Muscle of leg (tissue), 11 donors: ENCODE measurements around the gene DHX36. TPM values are rescaled to one million over a fixed set of nuclear protein-coding genes. Genes with fewer than 3 reads are reported as not detected.

Experiments
- DNase-seq: peaks from one replicate; pipeline ENCODE4 v3.0.0; 2013
- H3K27ac ChIP-seq: one replicate; pipeline ENCODE4 v1.5.1; 2013; ENCODE audit warnings: mild to moderate bottlenecking, low read length, control low read depth
- H3K27me3 ChIP-seq: one replicate; pipeline ENCODE4 v1.6.1; 2013; ENCODE audit warnings: low read length; ENCODE audit not compliant: control insufficient read depth, insufficient read depth
- H3K36me3 ChIP-seq: one replicate; pipeline ENCODE4 v1.6.1; 2013; ENCODE audit warnings: low read length; ENCODE audit not compliant: control insufficient read depth, insufficient read depth
- H3K4me1 ChIP-seq: one replicate; pipeline ENCODE4 v1.6.1; 2013; ENCODE audit warnings: low read length; ENCODE audit not compliant: control insufficient read depth, insufficient read depth
- H3K4me3 ChIP-seq: one replicate; pipeline ENCODE4 v1.5.1; 2013; ENCODE audit warnings: low read length, control low read depth
- H3K9me3 ChIP-seq: replicated peaks from 2 replicates; pipeline ENCODE4 v1.6.1; 2013; ENCODE audit warnings: low read depth, low read length; ENCODE audit not compliant: control insufficient read depth
- WGBS: methylation state at CpG from one replicate; pipeline ENCODE4 v1.1.5; 2013; ENCODE audit warnings: missing lambda C conversion rate; ENCODE audit not compliant: insufficient coverage; 5-methylcytosine and 5-hydroxymethylcytosine counted together
- polyA plus RNA-seq, 8 donors: library from polyadenylated mRNA; unstranded; fragments of 120-200 nt; gene quantifications; one replicate each; pipeline versions ENCODE4 v1.2.1 to v1.2.3, GENCODE V29; 2013; ENCODE audit warnings: inconsistent platforms in 1 of 8, low replicate concordance in 1 of 8; ENCODE audit not compliant: insufficient read length in 8 of 8, insufficient read depth in 1 of 8
- total RNA-seq: library from RNA; stranded (reverse); fragments of 120-200 nt; gene quantifications from one replicate; pipeline ENCODE4 v1.2.4, GENCODE V29; 2013

The DHX36 gene
- total and polyA plus RNA-seq, 9 donors, result 36.8 to 66.0 (median 46.7) TPM

GRCh38 chr3:154304116-154304786 is 20.0 kb downstream of the DHX36 start:
- DNase-seq, result no peak
- no peaks in the 10 kb centered on the region for H3K4me1 ChIP-seq
- no peak overlapping the region for H3K27ac ChIP-seq
- H3K36me3 ChIP-seq, result peaks cover 32% of the 10 kb centered on the region
- no peaks in the 10 kb centered on the region for H3K27me3 ChIP-seq
- H3K9me3 ChIP-seq, result no peaks in the 10 kb centered on the region
- no peak overlapping the region for H3K4me3 ChIP-seq

- H3K36me3 ChIP-seq, result peaks cover 33% of the 10 kb centered on the region
- no peak for DNase-seq
- no peak overlapping the region for H3K27ac ChIP-seq
- H3K4me3 ChIP-seq, result no peak overlapping the region
- no peaks in the 10 kb centered on the region for H3K9me3 ChIP-seq
- no peaks in the 10 kb centered on the region for H3K4me1 ChIP-seq
- no peaks in the 10 kb centered on the region for H3K27me3 ChIP-seq
- WGBS, result no CpG with 5 or more reads among the region's 3 CpGs
These were observed 22.7 kb downstream of the DHX36 start for GRCh38 chr3:154301561-154301960.

DNA sequence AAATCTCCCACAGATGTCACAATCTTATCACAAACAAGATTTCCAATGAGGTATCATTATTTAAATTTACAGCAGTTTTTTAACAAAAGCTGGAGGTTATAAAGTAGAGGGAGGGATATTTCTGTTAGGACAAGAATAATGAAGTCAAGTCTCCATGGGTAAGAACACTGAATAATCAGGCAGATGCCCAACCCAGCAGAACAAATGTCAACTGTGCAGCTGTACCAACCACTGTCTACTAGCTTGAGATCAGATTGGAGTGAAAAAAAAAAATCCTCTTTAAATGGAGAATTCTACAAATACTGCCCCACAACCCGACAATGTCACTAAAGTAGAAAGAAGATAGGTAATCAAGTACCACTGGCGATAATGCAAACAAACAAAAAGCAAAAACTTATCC is 30.3 kb downstream of the DHX36 start:
- WGBS, result no CpG with 5 or more reads among the region's 2 CpGs
- Histone ChIP-seq H3K27ac (no peak overlapping the region), H3K27me3 (no peaks in the 10 kb centered on the region), H3K4me1 (no peaks in the 10 kb centered on the region), H3K36me3 (peaks cover 29% of the 10 kb centered on the region), H3K9me3 (no peaks in the 10 kb centered on the region), H3K4me3 (no peak overlapping the region)
- DNase-seq, result no peak

DNA sequence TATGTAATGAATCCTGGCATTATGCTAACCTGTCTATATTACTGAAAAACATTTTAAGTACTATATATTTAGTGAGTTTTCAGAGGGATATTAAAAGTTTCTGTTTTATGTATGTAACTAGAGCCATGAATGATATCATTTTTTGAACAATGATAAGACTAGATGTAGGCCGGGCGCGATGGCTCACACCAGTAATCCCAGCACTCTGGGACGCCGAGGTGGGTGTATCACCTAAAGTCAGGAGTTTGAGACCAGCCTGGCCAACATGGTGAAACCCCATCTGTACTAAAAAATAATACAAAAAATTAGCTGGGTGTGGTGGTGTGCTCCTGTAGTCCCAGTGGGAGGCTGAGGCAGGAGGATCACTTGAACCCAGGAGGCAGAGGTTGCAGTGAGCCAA is 34.1 kb downstream of the DHX36 start:
- Histone ChIP-seq H3K36me3 (peaks cover 27% of the 10 kb centered on the region), H3K27ac (no peak overlapping the region), H3K9me3 (no peaks in the 10 kb centered on the region), H3K4me3 (no peak overlapping the region), H3K27me3 (no peaks in the 10 kb centered on the region), H3K4me1 (no peaks in the 10 kb centered on the region)
- DNase-seq, result no peak
- WGBS, result no CpG with 5 or more reads among the region's 5 CpGs

GRCh38 chr3:154285221-154285620 is 39.1 kb downstream of the DHX36 start:
- DNase-seq, result no peak
- no peak overlapping the region for H3K4me3 ChIP-seq
- no peaks in the 10 kb centered on the region for H3K4me1 ChIP-seq
- no peaks in the 10 kb centered on the region for H3K27me3 ChIP-seq
- peaks cover 24% of the 10 kb centered on the region for H3K36me3 ChIP-seq
- no peak overlapping the region for H3K27ac ChIP-seq
- H3K9me3 ChIP-seq, result no peaks in the 10 kb centered on the region
- no CpG with 5 or more reads among the region's 2 CpGs for WGBS

DNA sequence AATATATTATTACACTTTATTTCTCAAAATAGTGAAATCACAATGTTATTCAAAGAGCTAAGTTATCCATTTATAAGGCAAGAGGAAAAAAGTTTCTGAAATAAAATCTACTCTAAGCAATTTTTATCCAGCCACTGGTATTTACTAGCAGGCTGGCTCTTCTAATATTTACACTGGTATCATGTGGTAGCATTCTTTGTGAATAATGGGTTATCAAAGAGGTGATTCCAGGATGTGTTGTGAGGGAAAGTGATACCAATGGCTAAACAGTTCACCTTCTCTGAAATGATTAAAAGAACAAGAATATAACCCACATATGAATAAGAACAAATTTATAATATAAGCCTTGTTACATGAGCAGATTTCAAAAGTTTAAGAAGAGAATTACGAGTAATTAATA is 44.1 kb downstream of the DHX36 start:
- no peak for DNase-seq
- Histone ChIP-seq H3K4me1 (no peaks in the 10 kb centered on the region), H3K4me3 (no peak overlapping the region), H3K36me3 (peaks cover 29% of the 10 kb centered on the region), H3K9me3 (no peaks in the 10 kb centered on the region), H3K27ac (no peak overlapping the region), H3K27me3 (no peaks in the 10 kb centered on the region)
- no CpG with 5 or more reads among the region's 1 CpG for WGBS

GRCh38 chr3:154275965-154276364 is 48.3 kb downstream of the DHX36 start:
- Histone ChIP-seq H3K36me3 (peaks cover 35% of the 10 kb centered on the region), H3K9me3 (no peaks in the 10 kb centered on the region), H3K4me3 (no peak overlapping the region), H3K4me1 (no peaks in the 10 kb centered on the region), H3K27ac (no peak overlapping the region), H3K27me3 (no peaks in the 10 kb centered on the region)
- DNase-seq, result no peak
- WGBS, result no CpG with 5 or more reads among the region's 2 CpGs

DNA sequence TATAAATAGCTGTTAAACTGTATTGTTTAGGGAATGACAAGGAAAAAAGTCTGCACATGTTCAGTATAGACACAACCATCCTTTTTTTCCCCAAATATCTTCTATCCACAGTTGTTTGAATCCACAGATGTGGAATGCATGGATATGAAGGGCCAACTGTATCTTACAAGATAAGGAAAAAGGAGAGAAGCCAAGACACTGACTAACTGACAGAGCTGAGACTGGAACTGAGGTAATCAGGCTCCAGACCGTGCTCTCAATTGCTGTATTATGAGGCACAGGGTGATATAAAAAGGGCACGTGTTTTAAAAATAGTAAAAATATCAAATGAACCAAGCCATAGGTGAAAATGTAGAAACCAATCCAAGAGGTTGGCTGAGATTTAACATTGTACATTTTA is 49.0 kb downstream of the DHX36 start:
- DNase-seq, result no peak
- no peaks in the 10 kb centered on the region for H3K4me1 ChIP-seq
- peaks cover 33% of the 10 kb centered on the region for H3K36me3 ChIP-seq
- no peak overlapping the region for H3K4me3 ChIP-seq
- H3K27me3 ChIP-seq, result no peaks in the 10 kb centered on the region
- H3K9me3 ChIP-seq, result no peaks in the 10 kb centered on the region
- no peak overlapping the region for H3K27ac ChIP-seq
- WGBS, result 100% methylated on average over 1 of the region's 2 CpGs

GRCh38 chr3:154274348-154274747 is 49.9 kb downstream of the DHX36 start:
- Histone ChIP-seq H3K4me3 (no peak overlapping the region), H3K27ac (no peak overlapping the region), H3K9me3 (no peaks in the 10 kb centered on the region), H3K36me3 (peaks cover 31% of the 10 kb centered on the region), H3K4me1 (no peaks in the 10 kb centered on the region), H3K27me3 (no peaks in the 10 kb centered on the region)
- DNase-seq, result no peak
- no CpG with 5 or more reads among the region's 2 CpGs for WGBS

GRCh38 chr3:154273381-154273780 is 50.9 kb downstream of the DHX36 start:
- no peak for DNase-seq
- Histone ChIP-seq H3K4me1 (no peaks in the 10 kb centered on the region), H3K4me3 (no peak overlapping the region), H3K9me3 (no peaks in the 10 kb centered on the region), H3K27me3 (no peaks in the 10 kb centered on the region), H3K36me3 (peaks cover 28% of the 10 kb centered on the region), H3K27ac (no peak overlapping the region)
- WGBS, result no CpG with 5 or more reads among the region's 2 CpGs

- H3K4me3 ChIP-seq, result no peak overlapping the region
- H3K4me1 ChIP-seq, result no peaks in the 10 kb centered on the region
- no peaks in the 10 kb centered on the region for H3K9me3 ChIP-seq
- peak; percentile 55 for DNase-seq
- peaks cover 42% of the 10 kb centered on the region for H3K36me3 ChIP-seq
- 50% methylated on average over 1 of the region's 8 CpGs for WGBS
- H3K27me3 ChIP-seq, result no peaks in the 10 kb centered on the region
- no peak overlapping the region for H3K27ac ChIP-seq
These were observed 69.8 kb downstream of the DHX36 start for GRCh38 chr3:154254527-154254926.
